Transverse colon (tissue), 4 donors: ENCODE data around the gene SNUPN. TPM values are rescaled to one million over a fixed set of nuclear protein-coding genes. Genes with fewer than 3 reads are reported as not detected.

ENCODE experiments used
- DNase-seq: peaks from one replicate; pipeline ENCODE4 v3.0.0-alpha.2; 2019
- H3K27ac ChIP-seq, 4 donors: fragments of 200-600 bp; sonication (generic); 2 replicates each; pipeline ENCODE4 v1.5.1; 2016 to 2018; ENCODE audit warnings: inconsistent platforms in 4 of 4
- H3K27me3 ChIP-seq: fragments of 200-600 bp; sonication (generic); 2 replicates; pipeline ENCODE4 v1.5.1; 2017; ENCODE audit warnings: inconsistent platforms
- H3K36me3 ChIP-seq, 4 donors: fragments of 200-600 bp; sonication (generic); 2 replicates each; pipeline ENCODE4 v1.5.1; 2017 to 2019; ENCODE audit warnings: inconsistent platforms in 4 of 4
- H3K4me1 ChIP-seq, 4 donors: fragments of 200-600 bp; sonication (generic); 2 replicates each; pipeline ENCODE4 v1.5.1; 2017 to 2020; ENCODE audit warnings: inconsistent platforms in 4 of 4
- H3K4me3 ChIP-seq, 4 donors: fragments of 200-600 bp; sonication (generic); 1 replicate in 1 of 4; 2 replicates in 3 of 4; pipeline versions ENCODE4 v1.5.1 to v1.6.1; 2017 to 2019; ENCODE audit warnings: inconsistent platforms in 4 of 4
- H3K9me3 ChIP-seq, 2 donors: fragments of 200-600 bp; sonication (generic); 2 replicates each; pipeline ENCODE4 v1.5.1; 2017 to 2019; ENCODE audit warnings: inconsistent platforms in 2 of 2
- EP300 ChIP-seq: sonication (generic); formaldehyde crosslinking; IDR thresholded peaks from one replicate; pipeline ENCODE4 v1.6.1; 2017; ENCODE audit warnings: antibody characterized with exemption, low read depth
- POLR2A ChIP-seq: fragments of 450-650 bp; IDR thresholded peaks from one replicate; pipeline ENCODE4 v1.6.1; 2016; ENCODE audit warnings: antibody characterized with exemption, mild to moderate bottlenecking, moderate library complexity
- POLR2AphosphoS5 ChIP-seq, 3 donors: sonication (generic); formaldehyde crosslinking; IDR thresholded peaks; one replicate each; pipeline ENCODE4 v1.6.1; 2016; ENCODE audit warnings: antibody characterized with exemption in 3 of 3
- WGBS, 2 donors: methylation state at CpG; one replicate each; pipeline ENCODE4 v1.1.5; 2018; ENCODE audit warnings: low coverage in 1 of 2; 5-methylcytosine and 5-hydroxymethylcytosine counted together
- in situ Hi-C, 4 donors: fragments of 200-750 bp; cut with MboI; loops; one replicate each; pipeline versions ENCODE4 v1.15.0 to v1.15.1; 2017; ENCODE audit warnings: low sequenced_read_pairs in 3 of 4, low pct_ligation_motif_present in 1 of 4, low pct_unique_long_range_greater_than_20kb in 1 of 4
- intact Hi-C: fragments of 100-400 bp; cut with DNase I; formaldehyde crosslinking; loops from one replicate; pipeline ENCODE4 v1.15.1; 2023; ENCODE audit warnings: low total_unique reads
- total RNA-seq, 4 donors: library from RNA; depleted of rRNA; stranded (reverse); fragments of >200 nt; gene quantifications; one replicate each; pipeline ENCODE4 v1.1.0, GENCODE V29; 2016
- TF ChIP-seq, protein P1 (sequence below), 5 experiments: fragments of 200-600 bp in 3 of 5; fragments of 450-650 bp in 2 of 5; sonication (generic) in 3 of 5; IDR thresholded peaks; 1 replicate in 2 of 5; 2 replicates in 3 of 5; pipeline ENCODE4 v1.5.1; 2016 to 2017; ENCODE audit warnings: antibody characterized with exemption in 5 of 5, inconsistent platforms in 3 of 5, mild to moderate bottlenecking in 2 of 5, moderate library complexity in 1 of 5

Gene SNUPN
- total RNA-seq, 4 donors from 2014 or later, result 9.4 to 29.5 (median 23.2) TPM

DNA sequence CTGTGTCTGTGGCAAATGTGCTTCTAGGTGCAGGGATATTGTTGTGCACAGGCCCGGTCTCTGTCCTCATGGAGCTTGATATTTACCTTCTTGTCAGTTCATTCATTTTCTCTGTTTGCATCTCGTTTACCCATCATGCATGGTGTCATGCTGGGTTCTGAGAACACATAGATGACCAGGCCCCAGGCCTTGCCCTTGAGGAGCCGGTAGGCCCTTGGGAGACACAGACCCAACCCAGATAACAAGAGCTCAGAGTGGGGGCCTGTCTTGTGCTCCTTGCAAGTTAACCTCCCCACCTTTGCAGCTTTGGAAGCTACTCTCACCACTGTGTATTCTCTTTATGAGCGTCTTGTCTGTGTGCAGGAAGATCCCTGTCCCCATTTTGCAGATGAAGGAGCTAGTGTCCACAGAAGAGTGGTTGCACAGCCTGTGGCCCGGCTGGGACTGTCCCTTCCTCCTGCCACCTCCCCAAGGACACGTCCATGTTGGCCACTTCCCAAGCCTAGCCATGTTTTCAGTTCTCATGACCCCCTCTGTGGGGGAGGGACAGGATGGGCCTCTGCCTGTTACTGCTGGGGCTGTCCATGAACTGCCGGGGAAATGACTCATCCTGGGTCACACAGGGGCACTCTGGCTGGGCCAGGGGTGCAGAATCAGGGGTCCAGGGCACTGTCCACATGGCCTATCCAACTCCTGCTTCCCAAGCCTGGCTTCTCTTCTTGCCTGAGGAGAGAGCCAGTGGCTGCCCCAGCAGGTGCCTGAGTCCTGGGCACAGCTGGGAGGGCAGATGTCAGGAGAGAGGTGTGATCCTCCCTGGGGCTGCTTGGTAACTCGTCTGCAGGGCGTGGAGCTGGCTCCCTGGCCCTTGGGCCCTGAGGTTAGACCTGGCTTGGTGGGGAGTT, 25.6 kb upstream of the SNUPN start:
- peak; percentile 48 for DNase-seq
- Histone ChIP-seq H3K27me3 (no peaks in the 10 kb centered on the region), H3K9me3 (no peaks in the 10 kb centered on the region), H3K4me1 (peaks cover 58 to 75% (median 64%) of the 10 kb centered on the region in 4 donors), H3K36me3 (no peaks in the 10 kb centered on the region), H3K27ac (peak overlapping the region; percentile 49 to 96 (median 64)), H3K4me3 (peak overlapping the region in 3 of 4 donors; percentile 2 to 90 (median 11))
- 38% methylated on average over 9 of the region's 9 CpGs; no CpG with 5 or more reads in 1 of the 2 donors for WGBS, 2 donors
- in situ Hi-C loops, result no loop called here
- intact Hi-C loops, result no loop called here
- TF ChIP-seq POLR2AphosphoS5 (IDR thresholded peaks at IDR 0.05) (no peak), EP300 (no peak), POLR2A (no peak)
- TF ChIP-seq, protein P1, sequence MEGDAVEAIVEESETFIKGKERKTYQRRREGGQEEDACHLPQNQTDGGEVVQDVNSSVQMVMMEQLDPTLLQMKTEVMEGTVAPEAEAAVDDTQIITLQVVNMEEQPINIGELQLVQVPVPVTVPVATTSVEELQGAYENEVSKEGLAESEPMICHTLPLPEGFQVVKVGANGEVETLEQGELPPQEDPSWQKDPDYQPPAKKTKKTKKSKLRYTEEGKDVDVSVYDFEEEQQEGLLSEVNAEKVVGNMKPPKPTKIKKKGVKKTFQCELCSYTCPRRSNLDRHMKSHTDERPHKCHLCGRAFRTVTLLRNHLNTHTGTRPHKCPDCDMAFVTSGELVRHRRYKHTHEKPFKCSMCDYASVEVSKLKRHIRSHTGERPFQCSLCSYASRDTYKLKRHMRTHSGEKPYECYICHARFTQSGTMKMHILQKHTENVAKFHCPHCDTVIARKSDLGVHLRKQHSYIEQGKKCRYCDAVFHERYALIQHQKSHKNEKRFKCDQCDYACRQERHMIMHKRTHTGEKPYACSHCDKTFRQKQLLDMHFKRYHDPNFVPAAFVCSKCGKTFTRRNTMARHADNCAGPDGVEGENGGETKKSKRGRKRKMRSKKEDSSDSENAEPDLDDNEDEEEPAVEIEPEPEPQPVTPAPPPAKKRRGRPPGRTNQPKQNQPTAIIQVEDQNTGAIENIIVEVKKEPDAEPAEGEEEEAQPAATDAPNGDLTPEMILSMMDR (IDR thresholded peaks at IDR 0.05), result no peak

GRCh38 chr15:75649848-75650247, 24.3 kb upstream of the SNUPN start:
- Histone ChIP-seq H3K4me1 (peaks cover 61 to 74% (median 64%) of the 10 kb centered on the region in 4 donors), H3K4me3 (peak overlapping the region in 2 of 4 donors; percentile 5 to 90), H3K27ac (peak overlapping the region in 2 of 4 donors; percentile 66 to 96), H3K9me3 (no peaks in the 10 kb centered on the region), H3K27me3 (no peaks in the 10 kb centered on the region), H3K36me3 (no peaks in the 10 kb centered on the region)
- DNase-seq, result no peak
- in situ Hi-C loops (loop anchor here in 3 of 4 donors (25.0 kb wide), 1 partner anchor 288 kb away; the partner anchor contains the start of gene MAN2C1 (in 3 of the 3)), intact Hi-C loops (no loop called here)
- TF ChIP-seq EP300, result no peak
- no peak for TF ChIP-seq POLR2AphosphoS5 (IDR thresholded peaks at IDR 0.05)
- TF ChIP-seq POLR2A, result no peak
- TF ChIP-seq, protein P1 (IDR thresholded peaks at IDR 0.05), result no peak
- WGBS, 2 donors, result 90 to 100% methylated on average over 3 to 14 of the region's 18 CpGs

- H3K4me1 ChIP-seq, result peaks cover 57 to 68% (median 59%) of the 10 kb centered on the region in 4 donors
- TF ChIP-seq, protein P1 (IDR thresholded peaks at IDR 0.05), result no peak
- TF ChIP-seq POLR2AphosphoS5 (IDR thresholded peaks at IDR 0.05), result no peak
- no peak for TF ChIP-seq EP300
- no peak for TF ChIP-seq POLR2A
- no peaks in the 10 kb centered on the region for H3K9me3 ChIP-seq
- in situ Hi-C loops, result loop anchor here in 3 of 4 donors (25.0 kb wide), 1 partner anchor 287 kb away; the partner anchor contains the start of gene MAN2C1 (in 3 of the 3)
- no peaks in the 10 kb centered on the region for H3K36me3 ChIP-seq
- no peak for DNase-seq
- no peaks in the 10 kb centered on the region for H3K27me3 ChIP-seq
- H3K27ac ChIP-seq, result peak overlapping the region; percentile 93 to 96 (median 94)
- WGBS, 2 donors, result 55 to 79% methylated on average over 5 to 18 of the region's 19 CpGs
- intact Hi-C loops, result no loop called here
- H3K4me3 ChIP-seq, result peak overlapping the region; percentile 66 to 90 (median 80)
Measured at GRCh38 chr15:75649045-75649761, 23.7 kb upstream of the SNUPN start.
